HUES64 (cell line): Measurements from ENCODE around the gene SLC29A2.

Source experiments
- H3K27ac ChIP-seq: 2 replicates; pipeline ENCODE4 v1.7.0; 2013; ENCODE audit warnings: low read depth, low read length, inconsistent platforms
- H3K27me3 ChIP-seq: 2 replicates; pipeline ENCODE4 v1.6.1; 2013; ENCODE audit warnings: mild to moderate bottlenecking, low read length; ENCODE audit not compliant: insufficient read depth
- H3K36me3 ChIP-seq: 2 replicates; pipeline ENCODE4 v1.6.1; 2013; ENCODE audit warnings: mild to moderate bottlenecking, low read length; ENCODE audit not compliant: insufficient read depth
- H3K4me1 ChIP-seq: 2 replicates; pipeline ENCODE4 v1.6.1; 2013; ENCODE audit warnings: mild to moderate bottlenecking, low read length, moderate library complexity; ENCODE audit not compliant: insufficient read depth
- H3K4me3 ChIP-seq: 2 replicates; pipeline ENCODE4 v1.5.1; 2013; ENCODE audit warnings: mild to moderate bottlenecking, low read length, moderate library complexity
- H3K9ac ChIP-seq: 2 replicates; pipeline ENCODE4 v1.6.1; 2013; ENCODE audit warnings: mild to moderate bottlenecking, low read depth, low read length
- H3K9me3 ChIP-seq: 2 replicates; pipeline ENCODE4 v1.6.1; 2013; ENCODE audit warnings: low read depth, low read length; ENCODE audit not compliant: insufficient read depth
- WGBS: fragments of 150-250, 120-280 bp; methylation state at CpG from one replicate; pipeline ENCODE4 v1.1.7; 2013; ENCODE audit warnings: missing lambda C conversion rate; 5-methylcytosine and 5-hydroxymethylcytosine counted together

Gene SLC29A2

DNA sequence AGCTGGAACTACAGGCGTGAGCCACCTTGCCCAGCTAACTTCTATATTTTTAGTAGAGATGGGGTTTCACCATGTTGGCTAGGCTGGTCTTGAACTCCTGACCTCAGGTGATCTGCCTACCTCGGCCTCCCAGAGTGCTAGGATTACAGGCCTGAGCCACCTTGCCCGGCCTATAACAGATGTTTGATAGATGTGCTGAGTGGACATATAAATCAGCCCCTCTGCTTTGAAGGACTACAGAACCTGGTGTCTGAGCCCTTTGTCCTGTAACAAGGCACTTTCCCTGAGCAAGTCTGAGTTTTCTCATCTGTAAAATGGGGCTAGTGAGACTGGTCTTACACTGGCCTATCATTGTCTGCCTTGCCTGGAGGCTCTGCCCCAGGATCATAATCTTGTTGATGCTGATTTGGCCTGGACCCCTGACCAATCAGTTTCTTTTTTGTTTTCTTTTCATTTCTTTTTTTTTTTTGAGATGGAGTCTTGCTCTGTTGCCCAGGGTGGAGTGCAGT lies 42.3 kb downstream of the SLC29A2 start:
- Histone ChIP-seq H3K4me1 (peaks cover 13% of the 10 kb centered on the region), H3K27me3 (no peaks in the 10 kb centered on the region), H3K9me3 (no peaks in the 10 kb centered on the region), H3K27ac (no peak overlapping the region), H3K9ac (no peak overlapping the region), H3K4me3 (no peak overlapping the region), H3K36me3 (no peaks in the 10 kb centered on the region; the same call in 1 of the 2 replicates)
- 83% methylated on average over 3 of the region's 3 CpGs for WGBS

DNA sequence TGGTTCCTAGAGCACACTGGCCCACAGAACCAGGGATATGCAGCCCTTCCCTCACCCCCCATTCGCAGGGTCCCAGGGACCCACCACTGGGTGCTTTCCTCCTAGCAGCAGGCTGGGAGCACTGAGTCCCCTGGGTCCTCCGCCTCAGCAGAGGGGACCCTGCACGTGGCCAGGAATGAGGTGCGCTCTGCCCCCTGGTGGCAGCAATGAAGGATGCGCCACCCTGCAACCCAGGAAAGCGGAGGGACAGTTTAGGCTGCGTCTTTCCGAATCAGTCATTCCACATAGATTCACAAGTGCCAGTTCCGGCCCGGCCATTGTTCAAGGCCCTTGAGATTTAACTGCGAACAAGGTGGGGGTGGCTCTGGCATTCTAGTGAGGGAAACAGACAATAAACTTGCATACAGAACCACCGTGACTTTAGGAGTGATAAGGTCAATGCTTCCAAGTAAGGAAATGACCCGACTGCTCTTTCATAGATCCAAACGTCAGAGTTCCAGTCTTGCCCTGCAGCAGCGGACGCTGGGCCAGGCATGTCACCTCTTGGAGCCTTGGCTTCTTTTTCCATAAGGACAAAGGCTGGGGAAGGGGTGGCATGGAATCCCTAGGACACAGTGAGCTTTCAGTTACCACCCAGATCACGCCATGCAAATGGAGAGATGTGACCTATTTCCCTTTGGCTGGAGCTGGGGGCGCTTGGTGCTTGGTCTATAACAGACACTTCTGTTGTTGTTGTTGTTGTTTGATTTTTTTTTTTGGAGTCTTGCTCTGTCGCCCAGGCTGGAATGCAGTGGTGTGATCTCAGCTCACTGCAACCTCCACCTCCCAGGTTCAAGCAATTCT lies 43.0 kb downstream of the SLC29A2 start:
- Histone ChIP-seq H3K27me3 (no peaks in the 10 kb centered on the region), H3K27ac (peak overlapping the region; percentile 71; the same call in 1 of the 2 replicates), H3K4me3 (peak overlapping the region; percentile 34; the same call in 1 of the 2 replicates), H3K9ac (peak overlapping the region; percentile 46; the same call in 1 of the 2 replicates), H3K4me1 (peaks cover 13% of the 10 kb centered on the region), H3K36me3 (no peaks in the 10 kb centered on the region; the same call in 1 of the 2 replicates), H3K9me3 (no peaks in the 10 kb centered on the region)
- 15% methylated on average over 19 of the region's 19 CpGs for WGBS

DNA sequence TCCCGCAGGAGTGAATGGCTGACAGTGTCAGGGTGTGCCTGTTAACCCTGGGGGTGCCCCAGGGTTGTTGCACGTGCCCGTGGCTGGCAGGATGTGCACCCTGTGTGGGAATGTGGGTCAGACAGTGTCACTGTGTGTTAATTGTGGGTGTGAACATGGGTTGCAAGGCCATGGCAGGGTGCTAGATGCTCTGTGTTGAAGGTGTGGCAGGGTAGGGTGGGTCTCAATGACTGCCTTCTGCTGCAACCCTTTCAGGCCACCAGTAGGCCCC lies 43.6 kb downstream of the SLC29A2 start:
- H3K9me3 ChIP-seq = no peaks in the 10 kb centered on the region
- no peaks in the 10 kb centered on the region for H3K27me3 ChIP-seq
- no peak overlapping the region for H3K27ac ChIP-seq
- H3K9ac ChIP-seq = no peak overlapping the region
- 95% methylated on average over 3 of the region's 3 CpGs for WGBS
- H3K36me3 ChIP-seq = no peaks in the 10 kb centered on the region; the same call in 1 of the 2 replicates
- H3K4me1 ChIP-seq = peaks cover 13% of the 10 kb centered on the region
- no peak overlapping the region for H3K4me3 ChIP-seq

DNA sequence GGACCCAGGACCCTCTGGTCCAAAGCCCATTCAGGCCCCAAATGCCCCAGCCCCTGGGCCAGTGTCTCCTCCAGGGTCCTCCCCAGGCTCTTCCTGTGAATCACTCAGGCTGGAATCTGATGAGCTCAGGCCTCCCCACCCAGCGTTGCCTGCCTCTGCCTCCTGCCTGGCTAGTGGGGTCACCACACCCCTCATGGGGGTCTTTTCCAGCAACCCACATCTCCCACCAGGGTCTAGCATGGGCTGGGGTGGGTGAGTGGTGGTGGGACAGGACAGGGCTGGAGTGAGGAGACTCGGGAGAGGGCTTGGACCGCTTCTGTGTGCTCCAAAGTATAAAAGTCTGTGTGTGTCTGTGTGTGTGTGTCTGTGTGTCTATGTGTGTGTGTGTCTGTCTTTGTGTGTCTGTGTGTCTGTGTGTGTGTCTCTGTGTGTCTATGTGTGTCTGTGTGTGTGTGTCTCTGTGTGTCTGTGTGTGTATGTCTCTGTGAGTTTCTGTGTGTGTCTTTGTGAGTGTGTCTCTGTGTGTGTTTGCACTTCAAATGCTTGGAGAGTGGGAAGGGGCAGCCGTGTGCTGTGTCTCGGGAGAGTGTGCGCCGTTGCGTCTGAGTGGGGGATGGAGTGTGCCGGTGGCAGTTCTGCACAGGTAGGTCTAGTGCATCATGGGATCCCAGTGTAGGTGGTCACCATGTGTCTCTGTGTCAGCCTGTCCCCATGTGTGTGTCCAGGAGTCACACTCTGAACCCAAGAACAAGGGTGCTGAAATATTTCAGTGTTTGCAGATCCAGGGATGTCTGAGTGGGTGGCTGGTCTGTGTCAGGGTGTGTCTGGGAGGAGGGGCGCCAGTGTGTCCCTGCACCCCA lies 44.2 kb downstream of the SLC29A2 start:
- H3K9ac ChIP-seq = no peak overlapping the region

DNA sequence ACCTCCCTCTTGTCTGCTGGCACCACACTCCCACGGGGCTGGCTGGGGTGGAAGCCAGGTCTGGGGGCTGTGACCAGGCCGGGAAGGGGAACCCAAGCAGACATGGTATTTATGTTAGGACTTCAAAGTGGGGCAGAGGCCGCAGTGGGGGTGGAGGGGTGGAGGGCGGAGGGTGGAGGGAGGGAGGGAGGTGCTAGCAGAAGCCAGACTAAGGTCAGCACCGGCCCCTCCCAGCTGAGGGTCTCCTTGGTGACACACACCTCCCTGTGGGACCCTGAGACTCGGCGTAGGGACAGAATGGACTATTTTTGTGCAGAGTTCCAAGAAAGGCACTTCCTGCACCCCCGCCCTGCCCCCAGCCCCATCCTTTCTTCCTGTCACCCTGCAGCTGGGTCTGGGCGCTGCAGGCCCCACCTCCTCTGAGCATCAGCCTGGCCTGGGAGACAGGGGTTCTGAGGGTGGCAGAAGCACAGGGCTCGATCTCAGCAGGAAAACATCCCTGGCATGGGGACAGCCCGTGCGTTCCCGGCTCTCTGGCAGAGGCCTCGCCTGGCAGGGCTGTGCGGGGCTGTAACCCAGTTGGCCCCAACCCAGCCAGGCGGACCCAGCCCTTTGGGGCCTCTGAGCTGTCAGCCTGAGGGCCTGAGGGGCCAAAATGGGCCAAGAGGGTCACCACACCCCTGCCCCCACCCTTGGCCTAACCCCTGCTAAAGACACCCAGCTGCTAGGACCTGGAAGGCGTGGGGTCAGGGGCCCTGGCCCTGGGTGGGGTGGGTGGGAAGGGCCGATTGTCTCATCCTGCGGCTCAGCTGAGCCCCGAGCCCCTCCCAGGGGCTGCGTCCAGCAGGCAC lies 45.1 kb downstream of the SLC29A2 start:
- H3K27ac ChIP-seq = no peak overlapping the region
- H3K4me1 ChIP-seq = peaks cover 13% of the 10 kb centered on the region
- H3K9ac ChIP-seq = no peak overlapping the region

More for the DNA sequence above, 44.2 kb downstream of the SLC29A2 start:
- Histone ChIP-seq H3K27me3 (no peaks in the 10 kb centered on the region), H3K36me3 (no peaks in the 10 kb centered on the region; the same call in 1 of the 2 replicates), H3K4me1 (peaks cover 13% of the 10 kb centered on the region), H3K4me3 (no peak overlapping the region), H3K27ac (no peak overlapping the region), H3K9me3 (no peaks in the 10 kb centered on the region)
- WGBS = 85% methylated on average over 10 of the region's 10 CpGs

DNA sequence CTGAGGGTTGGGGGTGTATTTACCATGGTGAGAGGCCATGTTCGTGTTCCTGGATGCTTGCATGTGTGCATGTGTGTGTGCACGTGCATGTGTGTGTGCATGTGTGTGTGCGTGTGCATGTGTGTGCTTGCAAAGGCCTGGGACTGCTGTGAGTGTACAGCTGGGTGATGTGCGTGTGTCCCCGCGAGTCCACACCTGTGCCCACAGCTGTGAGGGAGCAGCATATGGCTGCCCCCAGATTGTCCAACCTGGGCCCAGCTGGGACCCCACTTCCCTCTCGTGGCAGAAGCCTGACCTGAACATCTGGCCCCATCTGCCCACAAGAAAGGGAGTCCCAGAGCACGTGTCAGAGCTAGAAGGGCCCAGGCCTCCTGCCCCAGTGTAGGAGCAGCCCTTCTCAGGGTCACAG lies 46.3 kb downstream of the SLC29A2 start:
- Histone ChIP-seq H3K4me3 (no peak overlapping the region), H3K4me1 (peaks cover 13% of the 10 kb centered on the region), H3K27me3 (no peaks in the 10 kb centered on the region), H3K27ac (no peak overlapping the region), H3K9ac (no peak overlapping the region), H3K9me3 (no peaks in the 10 kb centered on the region), H3K36me3 (no peaks in the 10 kb centered on the region)
- WGBS = 88% methylated on average over 8 of the region's 8 CpGs

More for the DNA sequence above, 45.1 kb downstream of the SLC29A2 start:
- no peaks in the 10 kb centered on the region for H3K36me3 ChIP-seq
- no peak overlapping the region for H3K4me3 ChIP-seq
- WGBS = 67% methylated on average over 20 of the region's 21 CpGs
- no peaks in the 10 kb centered on the region for H3K9me3 ChIP-seq
- H3K27me3 ChIP-seq = no peaks in the 10 kb centered on the region

DNA sequence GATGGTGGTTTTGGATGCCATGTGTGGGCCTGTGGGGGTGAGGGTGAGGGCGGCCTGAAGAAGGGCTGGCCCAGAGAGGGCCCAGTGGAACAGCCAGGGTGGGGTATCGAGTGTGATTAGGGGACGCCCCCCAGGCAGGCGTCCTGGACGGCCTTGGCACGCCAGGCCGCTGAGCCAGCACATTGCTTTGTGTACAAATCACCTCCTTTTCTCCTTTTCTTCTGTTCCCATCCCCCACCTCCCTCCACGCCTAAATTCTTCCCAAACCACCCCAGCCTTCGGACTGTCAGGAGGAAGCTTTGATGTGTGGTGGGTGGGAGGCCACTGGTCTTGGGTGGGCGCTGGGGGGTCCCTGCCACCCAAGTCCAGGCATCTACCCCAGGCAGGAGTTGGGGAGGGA lies 46.9 kb downstream of the SLC29A2 start:
- WGBS = 68% methylated on average over 8 of the region's 10 CpGs
- Histone ChIP-seq H3K27me3 (no peaks in the 10 kb centered on the region), H3K9me3 (no peaks in the 10 kb centered on the region), H3K4me3 (no peak overlapping the region), H3K27ac (0 out of 2 replicates have a peak overlapping the region, but pooled peaks have one; percentile 18), H3K4me1 (peaks cover 13% of the 10 kb centered on the region), H3K36me3 (no peaks in the 10 kb centered on the region), H3K9ac (no peak overlapping the region)

DNA sequence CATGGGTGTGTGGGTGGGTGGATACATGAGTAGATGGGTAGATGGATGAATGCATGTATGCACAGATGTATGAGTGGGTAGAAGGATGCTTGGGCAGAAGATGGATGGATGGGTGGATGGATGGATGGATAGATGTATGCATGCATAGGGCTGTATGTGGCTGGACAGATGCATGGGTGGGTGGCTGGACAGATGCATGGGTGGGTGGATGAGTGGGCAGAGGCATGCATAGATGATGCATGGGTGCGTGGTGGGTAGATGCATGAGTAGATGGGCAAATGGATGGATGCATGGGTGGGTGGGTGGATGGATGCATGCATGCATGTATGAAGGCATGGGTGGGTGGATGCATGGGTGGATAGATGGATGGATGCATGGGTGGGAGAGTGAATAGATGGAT lies 47.9 kb downstream of the SLC29A2 start:
- no peaks in the 10 kb centered on the region for H3K27me3 ChIP-seq
- peaks cover 13% of the 10 kb centered on the region for H3K4me1 ChIP-seq
- no peak overlapping the region for H3K9ac ChIP-seq
- H3K27ac ChIP-seq = no peak overlapping the region
- H3K36me3 ChIP-seq = no peaks in the 10 kb centered on the region
- no peaks in the 10 kb centered on the region for H3K9me3 ChIP-seq
- 93% methylated on average over 1 of the region's 1 CpG for WGBS
- H3K4me3 ChIP-seq = no peak overlapping the region

DNA sequence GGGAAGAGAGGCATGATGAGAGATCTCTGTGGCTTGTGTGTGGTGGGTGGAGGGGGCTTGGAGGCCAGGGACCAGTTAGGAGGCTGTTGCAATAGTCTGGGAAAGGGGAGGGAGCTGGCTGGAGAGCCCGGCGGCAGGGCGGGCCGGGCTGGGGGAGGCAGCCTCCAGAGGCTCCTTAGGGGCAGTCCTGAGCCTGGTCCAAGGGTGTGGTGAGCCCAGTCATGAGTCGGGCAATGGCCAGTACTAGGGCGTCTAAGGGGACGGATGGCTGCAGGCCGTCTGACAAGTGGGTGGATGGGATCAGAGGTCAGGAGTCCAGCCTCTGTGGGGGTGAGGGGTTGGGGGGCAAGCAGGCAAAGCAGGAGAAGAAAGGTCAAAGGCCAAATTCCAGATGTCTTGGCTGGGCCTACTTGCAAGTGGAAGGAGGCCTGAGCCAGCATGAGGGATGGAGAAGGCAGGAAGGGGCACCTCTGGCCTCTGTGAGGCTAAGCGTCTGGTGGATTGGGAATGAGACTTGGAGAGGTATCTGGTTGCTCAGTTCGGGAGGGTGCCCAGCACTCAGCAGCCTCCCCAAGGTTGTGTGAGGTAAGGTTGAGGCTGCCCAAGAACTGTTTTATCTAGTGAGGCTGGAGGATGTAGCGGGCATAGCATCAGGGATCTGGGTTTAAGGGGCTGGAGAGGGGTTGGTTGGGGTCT lies 48.7 kb downstream of the SLC29A2 start:
- 93% methylated on average over 11 of the region's 11 CpGs for WGBS
- peaks cover 17% of the 10 kb centered on the region for H3K4me1 ChIP-seq

DNA sequence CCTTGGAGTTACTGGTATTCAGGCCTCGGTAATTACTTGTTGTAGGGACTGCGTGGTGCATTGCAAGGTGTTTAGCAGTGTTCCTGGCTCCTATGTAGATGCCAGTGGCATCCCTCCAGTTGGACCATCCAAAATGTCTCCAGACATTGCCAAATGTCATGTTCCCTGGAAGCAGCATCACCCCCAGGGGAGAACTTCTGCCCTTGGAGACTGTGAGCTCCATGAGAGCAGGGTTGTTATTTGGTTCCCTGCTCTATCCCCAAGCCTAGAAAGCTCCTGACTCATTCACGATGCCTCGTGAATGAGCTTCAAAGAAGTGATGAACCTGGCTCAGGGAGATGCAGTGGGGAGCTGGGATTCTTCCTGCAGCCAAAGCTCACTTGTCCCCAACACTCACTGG lies 50.0 kb downstream of the SLC29A2 start:
- no peak overlapping the region for H3K9ac ChIP-seq
- no peaks in the 10 kb centered on the region for H3K36me3 ChIP-seq
- H3K4me3 ChIP-seq = no peak overlapping the region
- no peaks in the 10 kb centered on the region for H3K9me3 ChIP-seq
- H3K27ac ChIP-seq = no peak overlapping the region
- peaks cover 23% of the 10 kb centered on the region for H3K4me1 ChIP-seq
- no peaks in the 10 kb centered on the region for H3K27me3 ChIP-seq
- 93% methylated on average over 4 of the region's 4 CpGs for WGBS

More for the DNA sequence above, 48.7 kb downstream of the SLC29A2 start:
- Histone ChIP-seq H3K9me3 (no peaks in the 10 kb centered on the region), H3K4me3 (no peak overlapping the region), H3K27ac (no peak overlapping the region), H3K9ac (no peak overlapping the region), H3K27me3 (no peaks in the 10 kb centered on the region), H3K36me3 (no peaks in the 10 kb centered on the region)
